SK-N-DZ (cell line): Measurements from ENCODE around the gene CFAP54. TPM values are rescaled to one million over a fixed set of nuclear protein-coding genes. Genes with fewer than 3 reads are reported as not detected.
A peak's percentile ranks its signal among the peaks of the same experiment; 100 is the strongest.
"Not testable (repeated sequence)": the region's sequence is repeated elsewhere in the genome, so short reads cannot be mapped to it uniquely, and the experiment has no call there.

Experiments
- DNase-seq: peaks from one replicate; pipeline ENCODE4 v3.0.0-alpha.2; 2015; ENCODE audit warnings: low spot score
- polyA plus RNA-seq, 2 experiments: library from polyadenylated mRNA; depleted of rRNA; stranded (reverse); fragments of >200 nt; gene quantifications; 2 replicates each; pipeline ENCODE4 v1.2.3, GENCODE V29; 2014

CFAP54 gene
- polyA plus RNA-seq (2014; cell fraction: cytosol; rRNA removed) = not detected in 2 replicates
- polyA plus RNA-seq (2014; cell fraction: nucleus; rRNA removed) = not detected in 2 replicates

- DNase-seq = peak; percentile 83
These were observed at the start of gene CFAP54 for GRCh38 chr12:96489392-96490056. Gene CFAP54 (plus strand): TSS chr12:96489577. CDS start chr12:96489610, 33 bp downstream.

GRCh38 chr12:96441816-96442215, 47.6 kb upstream of the CFAP54 start:
- DNase-seq = no peak

- DNase-seq = no peak
These were observed 46.5 kb upstream of the CFAP54 start for GRCh38 chr12:96442906-96443305.

DNA sequence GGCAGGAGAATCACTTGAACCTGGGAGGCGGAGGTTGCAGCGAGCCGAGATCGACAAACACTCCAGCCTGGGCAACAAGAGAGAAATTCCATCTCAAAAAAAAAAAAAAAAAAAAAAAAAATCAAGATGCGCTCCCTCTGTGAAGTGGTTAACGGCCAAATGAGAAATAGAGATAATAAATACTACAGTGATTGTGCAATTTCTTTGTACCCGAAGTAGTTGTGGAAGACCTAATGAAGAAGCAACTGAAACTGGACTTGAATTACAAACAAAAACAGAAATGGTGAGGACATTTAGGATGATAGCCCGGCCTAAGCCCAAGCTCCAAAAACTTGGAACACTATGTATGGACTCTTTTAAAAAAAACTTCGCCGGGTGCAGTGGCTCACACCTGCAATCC, 45.0 kb upstream of the CFAP54 start:
- no peak for DNase-seq

DNA sequence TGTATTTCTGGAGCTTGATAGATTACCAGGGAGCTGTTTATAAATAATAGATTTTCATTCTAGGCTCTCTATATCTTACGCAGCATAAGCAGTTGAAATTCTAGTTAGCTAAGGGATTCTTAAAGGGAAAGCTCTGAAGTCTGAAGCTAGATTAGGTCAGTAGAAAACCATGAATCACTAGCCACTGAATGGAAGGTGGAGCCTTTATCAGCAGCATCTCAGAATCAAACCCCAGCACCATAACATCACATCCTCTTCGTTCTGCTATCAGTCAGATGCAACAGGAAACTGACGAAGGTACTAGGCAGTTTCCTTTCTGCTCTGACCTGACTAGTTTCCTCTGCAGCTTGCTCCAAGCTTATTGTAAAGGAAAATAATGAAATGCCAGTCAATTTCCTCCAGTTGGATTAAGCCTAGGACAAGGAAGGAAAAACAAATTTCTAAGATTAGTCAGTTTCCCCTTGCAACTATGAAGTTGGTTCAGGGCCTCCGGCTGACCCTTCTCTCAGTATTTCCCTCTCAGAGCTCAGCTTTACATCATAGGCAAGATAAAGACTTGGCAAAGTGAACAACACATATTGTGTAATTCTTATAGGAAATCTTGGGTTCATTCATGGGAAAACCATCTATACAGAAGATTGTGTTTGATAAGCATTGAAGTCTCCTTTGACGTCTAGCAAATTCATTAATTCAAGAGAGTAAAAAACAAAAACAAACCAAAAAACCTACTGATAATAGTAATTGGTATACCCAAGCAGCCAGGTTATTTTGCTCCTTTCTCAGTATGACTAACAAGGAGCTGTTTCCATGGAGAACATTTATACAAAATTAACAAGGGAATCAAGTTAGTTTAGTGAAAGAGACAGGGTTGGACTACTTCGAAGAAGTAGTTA, 43.4 kb upstream of the CFAP54 start:
- no peak for DNase-seq

GRCh38 chr12:96447256-96447655, 42.1 kb upstream of the CFAP54 start:
- DNase-seq = no peak

DNA sequence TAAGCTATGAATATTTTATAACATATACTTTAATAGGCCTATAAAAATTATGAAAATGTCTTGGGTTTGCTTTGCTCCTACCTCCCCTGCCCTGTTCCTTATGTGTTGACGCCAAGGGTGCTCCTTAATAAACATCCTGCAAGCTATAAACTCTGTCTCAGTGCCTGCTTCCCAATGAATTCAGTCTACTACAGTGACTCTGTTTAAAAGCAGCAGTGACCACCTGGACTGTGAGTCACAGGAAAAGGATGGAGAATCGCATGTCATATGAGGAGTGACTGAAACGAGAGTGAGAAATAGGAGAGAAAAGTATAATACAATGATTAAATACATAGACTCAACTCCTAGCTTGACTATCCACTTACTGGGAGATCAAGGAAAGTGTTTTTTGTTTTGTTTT, 41.1 kb upstream of the CFAP54 start:
- DNase-seq = no peak

DNA sequence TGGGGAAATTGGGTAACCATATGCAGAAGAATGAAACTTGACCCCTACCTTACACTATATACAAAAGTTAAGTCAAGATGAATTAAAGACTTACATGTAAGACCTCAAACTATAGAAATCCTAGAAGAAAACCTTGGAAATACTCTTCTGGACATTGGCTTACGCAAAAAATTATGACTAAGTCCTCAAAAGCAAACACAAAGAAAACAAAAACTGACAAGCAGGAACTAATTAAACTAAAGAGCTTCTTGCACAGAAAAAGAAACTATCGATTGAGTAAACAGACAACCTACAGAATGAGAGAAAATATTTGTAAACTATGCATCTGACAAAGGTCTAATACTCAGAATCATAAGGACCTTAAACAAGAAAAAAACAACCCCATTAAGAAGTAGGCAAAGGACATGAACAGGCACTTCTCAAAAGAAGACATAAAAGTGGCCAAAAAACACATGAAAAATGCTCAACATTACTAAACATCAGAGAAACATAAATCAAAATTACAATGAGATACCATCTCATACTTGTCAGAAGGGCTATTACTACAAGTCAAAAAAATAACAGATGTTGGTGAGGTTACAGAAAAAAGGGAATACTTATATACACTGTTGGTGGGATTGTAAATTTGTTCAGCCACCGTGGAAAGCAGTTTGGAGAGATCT, 37.0 kb upstream of the CFAP54 start:
- DNase-seq = no peak

- DNase-seq = no peak
These were observed 35.0 kb upstream of the CFAP54 start for GRCh38 chr12:96454396-96454795.

DNA sequence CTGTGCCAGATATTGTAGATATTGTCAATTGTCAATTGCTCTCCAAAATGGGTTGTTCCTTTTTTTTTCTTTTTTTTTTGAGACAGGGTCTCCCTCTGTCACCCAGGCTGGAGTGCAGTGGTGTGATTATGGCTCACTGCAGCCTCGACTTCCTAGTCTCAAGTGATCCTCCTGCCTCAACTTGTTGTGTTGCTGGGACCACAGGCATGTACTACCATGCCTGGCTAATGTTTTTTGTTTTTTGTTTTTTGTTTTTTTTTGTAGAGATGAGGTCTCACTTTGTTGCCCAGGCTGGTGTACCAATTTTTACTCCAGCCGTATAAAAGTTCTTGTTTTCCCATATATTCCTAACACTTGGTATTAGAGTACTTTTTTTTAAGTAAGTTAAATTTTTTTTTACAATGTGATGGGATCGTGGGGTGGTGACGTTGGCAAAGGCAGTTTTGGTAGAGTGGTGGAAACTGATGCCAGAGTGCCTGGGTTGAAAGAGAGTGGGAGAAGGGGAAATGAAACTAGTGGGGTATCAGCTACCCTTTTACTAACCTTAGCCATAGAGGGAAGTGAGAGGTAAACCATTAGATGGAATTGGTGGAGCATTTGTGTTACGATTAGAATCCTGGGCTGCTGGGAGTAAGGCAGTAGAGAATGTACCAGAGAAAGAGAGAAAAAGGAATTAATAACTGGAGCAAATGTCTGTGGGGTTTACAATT, 33.0 kb upstream of the CFAP54 start:
- DNase-seq = no peak

- DNase-seq = no peak
These were observed 32.0 kb upstream of the CFAP54 start for GRCh38 chr12:96457191-96457930.

- not testable (repeated sequence) for DNase-seq
These were observed 30.1 kb upstream of the CFAP54 start for GRCh38 chr12:96459281-96459680.

GRCh38 chr12:96462571-96463280, 26.7 kb upstream of the CFAP54 start:
- DNase-seq = no peak

- DNase-seq = no peak
These were observed 23.5 kb upstream of the CFAP54 start for GRCh38 chr12:96465896-96466295.

DNA sequence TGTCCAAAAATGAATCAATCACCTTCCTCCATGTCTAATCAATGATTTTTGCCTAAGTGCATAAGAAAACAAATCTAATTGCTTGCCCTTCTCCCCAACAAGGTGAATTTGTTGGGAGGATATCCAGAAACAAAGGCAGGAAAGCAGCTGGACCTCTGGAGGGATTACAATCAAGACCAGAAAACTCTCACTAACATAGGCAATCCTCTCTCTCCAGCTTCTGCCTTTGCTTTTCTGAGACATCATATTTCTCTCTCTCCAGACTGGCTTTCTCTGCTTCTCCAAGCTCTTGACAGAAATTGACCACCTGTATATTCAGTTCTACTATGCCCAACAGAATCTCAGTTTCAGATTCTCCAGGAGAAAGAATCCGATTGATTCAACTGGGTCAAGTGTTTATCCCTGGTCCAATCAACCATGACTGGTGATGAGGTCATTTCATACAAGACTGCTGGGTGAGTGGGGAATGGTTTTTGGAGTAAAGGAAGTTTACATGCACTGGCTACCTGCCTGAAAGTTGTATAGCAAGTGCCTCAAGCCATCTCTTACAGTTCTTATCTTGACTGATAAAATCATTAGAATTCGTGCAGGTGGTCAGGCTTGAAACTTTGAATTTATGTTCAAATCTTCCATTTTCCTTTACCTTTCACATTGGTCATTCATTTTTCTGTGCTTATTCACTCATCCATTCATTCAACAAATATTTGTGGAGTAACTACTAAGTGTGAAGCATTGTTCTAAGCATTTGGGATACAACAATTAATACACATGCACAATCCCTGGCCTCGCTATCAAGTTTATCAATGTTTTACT, 22.2 kb upstream of the CFAP54 start:
- no peak for DNase-seq

DNA sequence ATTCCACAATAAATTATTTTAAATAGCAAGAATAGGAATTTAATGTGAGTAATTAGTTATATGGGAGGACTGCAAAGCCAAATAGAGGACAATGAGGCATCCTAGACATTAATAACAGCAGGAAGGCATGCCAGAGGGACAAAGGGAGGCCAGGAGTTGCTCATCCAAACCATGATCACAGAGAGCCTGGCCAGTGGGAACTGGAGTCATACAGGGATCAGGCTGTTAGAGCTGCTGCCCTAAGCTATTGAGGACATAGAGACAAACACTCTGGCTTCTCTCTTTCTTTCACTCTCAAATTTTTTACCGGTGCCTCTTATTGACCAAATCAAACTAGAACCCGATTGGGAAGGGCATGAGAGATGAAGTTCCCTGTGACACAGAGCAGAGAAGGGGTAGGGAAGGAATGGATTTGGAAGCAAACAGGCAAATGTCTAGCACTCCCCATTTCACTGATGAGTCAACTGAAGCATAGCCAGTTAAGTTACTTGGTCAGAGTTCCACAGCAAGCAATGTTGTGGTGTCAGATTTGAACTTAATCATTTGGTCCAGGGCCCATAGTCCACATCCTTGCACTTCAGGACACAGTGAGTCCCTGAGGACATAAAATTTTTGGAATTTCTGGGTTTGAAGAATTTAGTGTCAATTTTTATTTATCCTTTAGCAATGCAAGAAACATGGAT, 17.9 kb upstream of the CFAP54 start:
- no peak for DNase-seq

DNA sequence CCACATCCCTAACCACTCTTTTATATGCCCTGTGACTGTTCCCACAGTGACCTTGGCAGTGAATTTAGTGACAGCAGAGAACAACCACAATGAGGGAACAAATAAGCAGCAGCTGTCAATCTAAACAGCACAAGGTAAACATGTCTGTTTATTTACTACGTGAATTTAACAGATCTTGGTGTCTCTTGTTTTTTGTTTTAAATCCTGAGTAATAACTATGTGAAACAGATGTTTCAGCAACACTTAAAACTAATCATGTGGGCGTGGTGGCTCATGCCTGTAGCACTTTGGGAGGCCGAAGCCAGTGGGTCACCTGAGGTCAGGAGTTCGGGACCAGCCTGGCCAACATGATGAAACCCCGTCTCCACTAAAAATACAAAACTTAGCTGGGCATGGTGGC, 17.0 kb upstream of the CFAP54 start:
- no peak for DNase-seq

GRCh38 chr12:96473394-96474093, 15.8 kb upstream of the CFAP54 start:
- no peak for DNase-seq
